ENCODE data around the gene MAN1B1. TPM values are rescaled to one million over a fixed set of nuclear protein-coding genes. Genes with fewer than 3 reads are reported as not detected.

The MAN1B1 gene
- total RNA-seq, 1 experiment from 2014 or later: 57.2 TPM

GRCh38 chr9:137070906-137071275 lies 15.9 kb upstream of the MAN1B1 start:
- Histone ChIP-seq H3K27ac (ENCODE audit: low read length) (peak overlapping the region; percentile 66), H3K4me1 (ENCODE audit: control insufficient read depth, insufficient read depth, low read length) (peaks cover 2% of the 10 kb centered on the region; the same call in 1 of the 2 replicates), H3K4me3 (ENCODE audit: low read depth in 2 of 2, low read length in 2 of 2) (peak overlapping the region; percentile 53), H3K27me3 (ENCODE audit: control insufficient read depth, insufficient read depth, low read length) (no peaks in the 10 kb centered on the region), H3K36me3 (ENCODE audit: control insufficient read depth, insufficient read depth, low read length) (no peaks in the 10 kb centered on the region; the same call in 1 of the 2 replicates), H3K9me3 (ENCODE audit: control insufficient read depth, insufficient read depth, low read depth, low read length) (no peaks in the 10 kb centered on the region)
- POLR2A ChIA-PET: interaction anchor here (0.6 kb wide), 1 partner anchor 369 kb away, joined by 8 read pairs; no protein-coding TSS in a partner anchor
- no peak for DNase-seq (ENCODE audit: low read depth, low spot score)
- CTCF ChIA-PET: interaction anchor here (0.6 to 1.0 kb wide), 2 partner anchors 12 to 195 kb away, joined by 3 to 4 read pairs; no protein-coding TSS in a partner anchor
- intact Hi-C loops (cut with micrococcal nuclease; ENCODE audit: unreplicated experiment): no loop called here
- in situ Hi-C loops (cut with HindIII; ENCODE audit: low pct_unique_long_range_greater_than_20kb, low sequenced_read_pairs): no loop called here
- peak; percentile 42 for ATAC-seq
- TF ChIP-seq CTCF (IDR thresholded peaks at IDR 0.05) (no peak), REST (IDR thresholded peaks at IDR 0.05; ENCODE audit: insufficient read depth in 1 of 2, low read depth in 2 of 2, low read length in 1 of 2) (no peak), POLR2AphosphoS5 (IDR thresholded peaks at IDR 0.05; ENCODE audit: low read depth, low read length) (no peak), TCF7L2 (IDR thresholded peaks at IDR 0.05; ENCODE audit: low read depth, low read length) (no peak), SIN3A (IDR thresholded peaks at IDR 0.05; ENCODE audit: borderline replicate concordance, insufficient read depth, low read depth, low read length) (no peak)
- BruUV-seq (replicated peaks): no TSS peak

- CTCF ChIA-PET: no interaction called here
- Histone ChIP-seq H3K27ac (ENCODE audit: low read length) (peak overlapping the region; percentile 66), H3K4me3 (ENCODE audit: low read depth in 2 of 2, low read length in 2 of 2) (peak overlapping the region; percentile 53; a peak in 3 of 4 replicates), H3K36me3 (ENCODE audit: control insufficient read depth, insufficient read depth, low read length) (no peaks in the 10 kb centered on the region; the same call in 1 of the 2 replicates), H3K27me3 (ENCODE audit: control insufficient read depth, insufficient read depth, low read length) (no peaks in the 10 kb centered on the region), H3K9me3 (ENCODE audit: control insufficient read depth, insufficient read depth, low read depth, low read length) (no peaks in the 10 kb centered on the region), H3K4me1 (ENCODE audit: control insufficient read depth, insufficient read depth, low read length) (peaks cover 2% of the 10 kb centered on the region; the same call in 1 of the 2 replicates)
- ATAC-seq: no peak
- POLR2A ChIA-PET: interaction anchor here (0.5 kb wide), 1 partner anchor 370 kb away, joined by 7 read pairs; no protein-coding TSS in a partner anchor
- no peak for TF ChIP-seq TCF7L2 (IDR thresholded peaks at IDR 0.05; ENCODE audit: low read depth, low read length)
- no peak for TF ChIP-seq REST (IDR thresholded peaks at IDR 0.05; ENCODE audit: insufficient read depth in 1 of 2, low read depth in 2 of 2, low read length in 1 of 2)
- DNase-seq (ENCODE audit: low read depth, low spot score): no peak
- no TSS peak for BruUV-seq (replicated peaks)
- intact Hi-C loops (cut with micrococcal nuclease; ENCODE audit: unreplicated experiment) (no loop called here), in situ Hi-C loops (cut with HindIII; ENCODE audit: low pct_unique_long_range_greater_than_20kb, low sequenced_read_pairs) (no loop called here)
Measured at GRCh38 chr9:137071282-137071681, 15.5 kb upstream of the MAN1B1 start.
